Testis (tissue), 2 donors: Measurements from ENCODE around the gene RNU6-8.

Source experiments
- CTCF ChIP-seq, 3 experiments: fragments of 450-650 bp in 2 of 3; fragments of 200-600 bp in 1 of 3; sonication (generic) in 1 of 3; IDR thresholded peaks; one replicate each; pipeline ENCODE4 v1.5.1; 2016 to 2019; ENCODE audit warnings: antibody characterized with exemption in 3 of 3, mild to moderate bottlenecking in 2 of 3, moderate library complexity in 1 of 3
- POLR2A ChIP-seq: fragments of 450-650 bp; IDR thresholded peaks from one replicate; pipeline ENCODE4 v1.6.1; 2017; ENCODE audit warnings: antibody characterized with exemption, mild to moderate bottlenecking, moderate library complexity

DNA sequence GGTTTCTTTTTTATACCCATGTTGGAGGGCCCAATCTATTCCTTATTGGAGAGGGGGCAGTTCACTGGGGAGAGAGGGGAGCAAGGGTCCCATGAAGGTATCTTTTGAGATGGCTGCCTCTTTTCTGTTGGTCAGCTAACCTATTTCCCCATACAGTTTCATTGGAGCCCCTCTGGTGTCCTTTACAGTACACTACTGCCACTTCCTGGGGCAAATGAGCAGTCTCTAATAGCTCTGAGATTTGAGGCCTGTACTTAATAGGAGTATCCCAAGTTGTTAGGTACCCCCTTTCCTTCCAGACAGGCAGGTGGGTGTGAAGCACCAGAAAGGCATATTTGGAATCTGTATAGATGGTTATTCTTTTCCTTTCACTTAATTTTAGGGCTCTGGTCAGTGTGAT lies 41.3 kb upstream of the RNU6-8 start:
- TF ChIP-seq POLR2A (no peak), CTCF (IDR thresholded peaks at IDR 0.05) (no peak)
